Panc1 (cell line): ENCODE data around the gene HUNK.

ENCODE experiments used
- REST ChIP-seq, 2 experiments: IDR thresholded peaks; 2 replicates each; pipeline ENCODE4 v1.6.1; 2011 to 2012; ENCODE audit warnings: low read depth in 2 of 2, control low read depth in 1 of 2, low read length in 1 of 2, mild to moderate bottlenecking in 1 of 2, moderate library complexity in 1 of 2; ENCODE audit not compliant: insufficient read depth in 1 of 2
- SIN3A ChIP-seq: IDR thresholded peaks from 2 replicates; pipeline ENCODE4 v1.6.1; 2012; ENCODE audit warnings: low read depth, mild to moderate bottlenecking, low read length, moderate library complexity, borderline replicate concordance; ENCODE audit not compliant: insufficient read depth
- TF ChIP-seq, protein P1 (sequence below): fragments of 450-650 bp; IDR thresholded peaks from 2 replicates; pipeline ENCODE4 v1.5.1; 2017; ENCODE audit warnings: mild to moderate bottlenecking

DNA sequence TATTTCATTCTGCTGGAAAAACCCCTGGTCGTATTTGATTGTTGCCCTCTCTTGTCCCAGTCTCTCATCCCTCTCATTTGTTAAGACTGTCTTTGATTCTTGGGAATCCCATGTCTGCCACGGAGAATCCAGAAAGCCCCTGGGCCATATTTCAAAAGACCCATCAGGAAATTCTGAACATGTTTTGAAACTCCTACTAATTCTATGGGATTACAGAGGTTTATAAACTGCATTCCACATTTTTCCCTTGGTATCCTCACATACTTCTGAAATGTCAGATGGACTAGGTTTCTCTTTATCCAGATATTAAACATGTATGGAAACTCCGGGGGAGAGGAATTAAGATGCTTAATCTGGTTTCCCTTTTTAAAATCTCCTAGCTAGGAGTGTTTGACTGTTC is 80.0 kb downstream of the HUNK start:
- TF ChIP-seq REST (IDR thresholded peaks at IDR 0.05; ENCODE audit: insufficient read depth in 1 of 2, low read depth in 2 of 2, low read length in 1 of 2): no peak
- TF ChIP-seq, protein P1, sequence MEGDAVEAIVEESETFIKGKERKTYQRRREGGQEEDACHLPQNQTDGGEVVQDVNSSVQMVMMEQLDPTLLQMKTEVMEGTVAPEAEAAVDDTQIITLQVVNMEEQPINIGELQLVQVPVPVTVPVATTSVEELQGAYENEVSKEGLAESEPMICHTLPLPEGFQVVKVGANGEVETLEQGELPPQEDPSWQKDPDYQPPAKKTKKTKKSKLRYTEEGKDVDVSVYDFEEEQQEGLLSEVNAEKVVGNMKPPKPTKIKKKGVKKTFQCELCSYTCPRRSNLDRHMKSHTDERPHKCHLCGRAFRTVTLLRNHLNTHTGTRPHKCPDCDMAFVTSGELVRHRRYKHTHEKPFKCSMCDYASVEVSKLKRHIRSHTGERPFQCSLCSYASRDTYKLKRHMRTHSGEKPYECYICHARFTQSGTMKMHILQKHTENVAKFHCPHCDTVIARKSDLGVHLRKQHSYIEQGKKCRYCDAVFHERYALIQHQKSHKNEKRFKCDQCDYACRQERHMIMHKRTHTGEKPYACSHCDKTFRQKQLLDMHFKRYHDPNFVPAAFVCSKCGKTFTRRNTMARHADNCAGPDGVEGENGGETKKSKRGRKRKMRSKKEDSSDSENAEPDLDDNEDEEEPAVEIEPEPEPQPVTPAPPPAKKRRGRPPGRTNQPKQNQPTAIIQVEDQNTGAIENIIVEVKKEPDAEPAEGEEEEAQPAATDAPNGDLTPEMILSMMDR: no peak
- no peak for TF ChIP-seq SIN3A
